Measurements from ENCODE around the gene EPHA1. TPM values are rescaled to one million over a fixed set of nuclear protein-coding genes. Genes with fewer than 3 reads are reported as not detected.

The EPHA1 gene
- total RNA-seq, 1 donor from 2014 or later = not detected

DNA sequence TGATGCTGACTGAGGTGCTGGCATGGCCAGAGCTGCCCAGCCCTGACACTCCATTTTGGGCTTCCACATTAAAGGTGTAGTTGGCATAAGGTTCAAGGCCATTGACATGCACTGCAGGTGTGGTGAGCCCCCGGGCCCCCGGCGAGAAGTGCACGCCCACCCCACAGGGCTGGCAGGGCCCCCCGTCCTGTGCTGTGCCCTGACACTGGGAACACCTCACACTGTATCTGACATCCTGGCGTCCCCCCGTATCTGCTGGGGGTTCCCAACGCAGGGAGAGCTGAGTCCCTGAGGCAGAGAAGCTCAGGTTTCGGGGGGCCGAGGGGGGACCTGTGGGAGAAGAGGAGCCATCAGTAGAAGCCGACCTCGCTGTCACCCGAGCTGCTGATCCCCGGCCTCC is 10.0 kb downstream of the EPHA1 start:
- TF ChIP-seq, protein P1, sequence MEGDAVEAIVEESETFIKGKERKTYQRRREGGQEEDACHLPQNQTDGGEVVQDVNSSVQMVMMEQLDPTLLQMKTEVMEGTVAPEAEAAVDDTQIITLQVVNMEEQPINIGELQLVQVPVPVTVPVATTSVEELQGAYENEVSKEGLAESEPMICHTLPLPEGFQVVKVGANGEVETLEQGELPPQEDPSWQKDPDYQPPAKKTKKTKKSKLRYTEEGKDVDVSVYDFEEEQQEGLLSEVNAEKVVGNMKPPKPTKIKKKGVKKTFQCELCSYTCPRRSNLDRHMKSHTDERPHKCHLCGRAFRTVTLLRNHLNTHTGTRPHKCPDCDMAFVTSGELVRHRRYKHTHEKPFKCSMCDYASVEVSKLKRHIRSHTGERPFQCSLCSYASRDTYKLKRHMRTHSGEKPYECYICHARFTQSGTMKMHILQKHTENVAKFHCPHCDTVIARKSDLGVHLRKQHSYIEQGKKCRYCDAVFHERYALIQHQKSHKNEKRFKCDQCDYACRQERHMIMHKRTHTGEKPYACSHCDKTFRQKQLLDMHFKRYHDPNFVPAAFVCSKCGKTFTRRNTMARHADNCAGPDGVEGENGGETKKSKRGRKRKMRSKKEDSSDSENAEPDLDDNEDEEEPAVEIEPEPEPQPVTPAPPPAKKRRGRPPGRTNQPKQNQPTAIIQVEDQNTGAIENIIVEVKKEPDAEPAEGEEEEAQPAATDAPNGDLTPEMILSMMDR (IDR thresholded peaks at IDR 0.05; ENCODE audit: borderline replicate concordance) = no peak
- H3K27ac ChIP-seq (replicated peaks) = no peak overlapping the region
- DNase-seq = no peak
- intact Hi-C loops (cut with micrococcal nuclease) = no loop called here
- H3K36me3 ChIP-seq = no peaks in the 10 kb centered on the region
- H3K4me3 ChIP-seq = no peak overlapping the region
- H3K4me1 ChIP-seq = peaks cover 32% of the 10 kb centered on the region
- H3K9me3 ChIP-seq (replicated peaks) = no peaks in the 10 kb centered on the region
- H3K27me3 ChIP-seq (ENCODE audit: low read depth) = no peaks in the 10 kb centered on the region

GRCh38 chr7:143397710-143398530 is 10.7 kb downstream of the EPHA1 start:
- Histone ChIP-seq H3K27ac (replicated peaks) (no peak overlapping the region), H3K9me3 (replicated peaks) (no peaks in the 10 kb centered on the region), H3K4me3 (no peak overlapping the region), H3K4me1 (peaks cover 39% of the 10 kb centered on the region), H3K36me3 (peaks cover 1% of the 10 kb centered on the region), H3K27me3 (ENCODE audit: low read depth) (no peaks in the 10 kb centered on the region)
- no peak for DNase-seq
- intact Hi-C loops (cut with micrococcal nuclease) = no loop called here
- TF ChIP-seq, protein P1 (IDR thresholded peaks at IDR 0.05; ENCODE audit: borderline replicate concordance) = no peak

DNA sequence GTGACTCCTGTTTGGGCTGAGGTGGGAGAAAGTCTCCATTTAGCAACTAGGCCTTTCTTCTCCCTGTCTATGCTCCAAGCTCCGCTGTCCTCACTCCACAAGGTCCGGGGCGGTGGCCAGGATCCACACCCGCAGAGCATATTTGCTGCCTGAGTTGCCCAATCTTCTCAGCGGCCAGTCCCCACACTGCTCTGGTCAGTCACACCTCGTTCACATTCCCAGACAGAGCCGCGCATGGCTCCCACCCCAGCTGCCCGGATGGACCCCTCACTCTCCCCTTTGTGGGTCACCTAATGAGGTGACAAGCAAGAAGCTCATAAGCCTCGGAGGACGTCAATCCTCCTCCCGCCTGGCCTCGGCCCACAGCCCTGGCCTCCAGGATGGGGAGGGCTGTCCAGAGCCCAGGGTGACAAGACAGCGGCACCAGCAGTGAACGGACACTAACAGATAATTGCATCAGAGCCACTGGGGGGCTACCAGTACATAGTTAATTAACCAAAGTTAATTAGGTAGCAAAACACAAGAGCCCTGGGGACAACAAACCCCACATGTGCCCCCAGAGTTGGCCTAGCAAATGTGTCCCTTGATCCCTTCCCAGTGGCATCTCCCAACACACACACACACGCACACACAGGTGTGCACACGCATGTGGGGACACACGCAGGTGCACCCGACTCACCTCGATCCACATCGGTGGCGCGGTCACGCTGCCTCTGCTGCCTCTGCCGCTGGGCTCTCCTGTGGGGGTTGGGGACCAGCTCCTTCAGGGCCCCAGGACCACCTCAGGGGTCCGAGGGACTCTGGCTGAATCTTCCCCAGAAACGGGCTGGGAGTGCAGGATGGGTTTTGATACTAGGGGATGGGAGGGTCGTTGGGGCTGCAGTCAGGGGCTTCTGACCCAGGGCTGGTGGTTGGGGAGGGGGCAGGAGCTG is 11.8 kb downstream of the EPHA1 start:
- intact Hi-C loops (cut with micrococcal nuclease) = no loop called here
- H3K9me3 ChIP-seq (replicated peaks) = no peaks in the 10 kb centered on the region
- TF ChIP-seq, protein P1 (IDR thresholded peaks at IDR 0.05; ENCODE audit: borderline replicate concordance) = no peak
- peaks cover 5% of the 10 kb centered on the region for H3K36me3 ChIP-seq
- no peak overlapping the region for H3K4me3 ChIP-seq
- H3K27me3 ChIP-seq (ENCODE audit: low read depth) = no peaks in the 10 kb centered on the region
- no peak for DNase-seq
- H3K27ac ChIP-seq (replicated peaks) = no peak overlapping the region
- H3K4me1 ChIP-seq = peaks cover 49% of the 10 kb centered on the region

DNA sequence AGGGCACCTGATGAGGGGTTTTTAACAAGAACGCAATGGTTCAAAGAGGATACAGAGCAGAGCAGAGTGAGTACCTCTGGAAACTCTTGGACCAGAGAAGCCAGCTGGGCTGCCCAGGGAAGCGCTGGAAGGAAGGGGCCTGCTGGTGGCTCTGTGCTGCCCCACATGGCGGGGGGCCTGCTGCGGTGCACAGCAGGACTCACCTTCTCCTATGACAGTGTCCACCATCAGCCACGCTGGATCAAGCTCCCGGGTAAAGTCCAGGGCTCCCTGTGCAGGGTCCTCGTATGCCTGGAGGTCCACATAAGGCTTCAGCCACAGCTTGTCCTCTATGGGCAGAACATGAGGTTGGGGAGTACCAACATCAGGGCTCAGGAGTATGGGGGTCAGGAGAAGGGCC is 12.5 kb downstream of the EPHA1 start:
- peaks cover 56% of the 10 kb centered on the region for H3K4me1 ChIP-seq
- H3K27ac ChIP-seq (replicated peaks) = peak overlapping the region; percentile 60
- no peaks in the 10 kb centered on the region for H3K9me3 ChIP-seq (replicated peaks)
- H3K27me3 ChIP-seq (ENCODE audit: low read depth) = no peaks in the 10 kb centered on the region
- intact Hi-C loops (cut with micrococcal nuclease) = no loop called here
- peak overlapping the region; percentile 12 for H3K4me3 ChIP-seq
- DNase-seq = no peak
- peaks cover 8% of the 10 kb centered on the region for H3K36me3 ChIP-seq
- TF ChIP-seq, protein P1 (IDR thresholded peaks at IDR 0.05; ENCODE audit: borderline replicate concordance) = no peak

Data from left ventricle myocardium inferior (tissue), 1 donor.